K562 (cell line): ENCODE measurements around the gene MAST3.

Experiments
- CBFB ChIP-seq: sonication (generic); formaldehyde crosslinking; IDR thresholded peaks from 2 replicates; pipeline ENCODE4 v1.4.0; 2020; ENCODE audit warnings: mild to moderate bottlenecking, missing genetic modification reagents
- CEBPB ChIP-seq: fragments of 450-650 bp; IDR thresholded peaks from 2 replicates; pipeline ENCODE4 v1.6.1; 2016; ENCODE audit warnings: missing genetic modification characterization, missing compliant biosample characterization
- ELF4 ChIP-seq: fragments of 450-650 bp; formaldehyde crosslinking; IDR thresholded peaks from 2 replicates; pipeline ENCODE4 v1.4.0; 2022; ENCODE audit warnings: missing genetic modification characterization
- FOXA1 ChIP-seq: fragments of 450-650 bp; IDR thresholded peaks from 2 replicates; pipeline ENCODE4 v1.6.1; 2016; ENCODE audit warnings: mild to moderate bottlenecking, borderline replicate concordance
- FOXP1 ChIP-seq: sonication (generic); formaldehyde crosslinking; IDR thresholded peaks from 2 replicates; pipeline ENCODE4 v1.8.0; 2022; ENCODE audit warnings: mild to moderate bottlenecking, missing genetic modification reagents
- KAT7 ChIP-seq: sonication (generic); formaldehyde crosslinking; IDR thresholded peaks from 2 replicates; pipeline ENCODE4 v1.8.0; 2022; ENCODE audit warnings: missing genetic modification reagents, mild to moderate bottlenecking, borderline replicate concordance
- KLF16 ChIP-seq: IDR thresholded peaks from 2 replicates; pipeline ENCODE4 v1.6.1; 2016; ENCODE audit warnings: antibody characterized with exemption
- PML ChIP-seq: IDR thresholded peaks from 2 replicates; pipeline ENCODE4 v1.6.1; 2012; ENCODE audit warnings: low read length, inconsistent platforms
- POLR2AphosphoS5 ChIP-seq: IDR thresholded peaks from 2 replicates; pipeline ENCODE4 v1.6.1; 2011; ENCODE audit warnings: mild to moderate bottlenecking, low read depth, low read length, moderate library complexity; ENCODE audit not compliant: control insufficient read depth, insufficient read depth
- SMARCA5 ChIP-seq: fragments of 450-650 bp; IDR thresholded peaks from 2 replicates; pipeline ENCODE4 v1.6.1; 2016
- TF ChIP-seq, protein P1 (sequence below): fragments of 450-650 bp; IDR thresholded peaks from 2 replicates; pipeline ENCODE4 v1.6.1; 2016; ENCODE audit warnings: low read depth
- TF ChIP-seq, protein P2 (sequence below), 2 experiments: IDR thresholded peaks; 2 replicates each; pipeline ENCODE4 v1.6.1; 2011; ENCODE audit warnings: borderline replicate concordance in 1 of 2, control low read depth in 1 of 2, low read depth in 1 of 2, low read length in 1 of 2, mild to moderate bottlenecking in 1 of 2, mixed read lengths in 1 of 2, moderate library complexity in 1 of 2; ENCODE audit not compliant: insufficient read depth in 1 of 2, insufficient read length in 1 of 2, poor library complexity in 1 of 2, severe bottlenecking in 1 of 2; ENCODE audit errors: extremely low read depth in 1 of 2

DNA sequence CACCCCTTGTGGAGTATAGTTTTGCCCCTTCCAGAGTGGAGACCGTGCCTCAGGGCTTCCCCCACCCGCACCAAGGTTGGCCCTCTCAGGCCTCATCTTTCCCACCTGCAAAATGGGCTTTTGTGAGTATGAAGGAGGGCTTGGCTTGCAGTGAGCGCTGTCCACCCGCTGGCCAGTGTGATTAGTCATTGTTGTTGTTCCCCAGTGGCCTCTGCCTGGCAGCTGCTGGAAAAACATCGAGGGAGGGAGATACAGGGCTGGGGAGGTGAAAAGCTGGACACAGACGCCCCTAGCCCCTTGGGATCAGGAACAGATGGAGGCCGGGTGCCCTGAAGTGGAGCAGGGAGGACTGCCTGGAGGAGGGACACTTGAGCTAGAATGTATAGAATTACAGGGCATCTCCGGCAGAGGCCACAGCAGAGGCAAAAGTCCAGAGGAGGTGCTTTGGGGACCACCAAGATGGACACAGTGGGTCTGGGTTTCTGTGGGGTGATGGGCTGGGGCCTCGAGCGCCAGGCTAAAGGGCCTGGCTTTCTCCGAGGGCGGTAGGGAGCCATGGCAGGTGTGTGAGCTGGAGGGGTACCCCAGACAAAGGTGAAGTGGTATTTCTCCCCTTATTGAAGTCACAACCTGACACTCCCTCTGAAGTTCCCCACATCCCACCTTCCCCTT is 6.9 kb upstream of the MAST3 start:
- TF ChIP-seq KLF16, result no peak
- TF ChIP-seq FOXP1 (CRISPR knock-in tag), result no peak
- no peak for TF ChIP-seq KAT7
- TF ChIP-seq CEBPB (tag), result no peak
- TF ChIP-seq ELF4 (CRISPR knock-in tag), result no peak
- peak; percentile 96 for TF ChIP-seq SMARCA5
- TF ChIP-seq, protein P1, sequence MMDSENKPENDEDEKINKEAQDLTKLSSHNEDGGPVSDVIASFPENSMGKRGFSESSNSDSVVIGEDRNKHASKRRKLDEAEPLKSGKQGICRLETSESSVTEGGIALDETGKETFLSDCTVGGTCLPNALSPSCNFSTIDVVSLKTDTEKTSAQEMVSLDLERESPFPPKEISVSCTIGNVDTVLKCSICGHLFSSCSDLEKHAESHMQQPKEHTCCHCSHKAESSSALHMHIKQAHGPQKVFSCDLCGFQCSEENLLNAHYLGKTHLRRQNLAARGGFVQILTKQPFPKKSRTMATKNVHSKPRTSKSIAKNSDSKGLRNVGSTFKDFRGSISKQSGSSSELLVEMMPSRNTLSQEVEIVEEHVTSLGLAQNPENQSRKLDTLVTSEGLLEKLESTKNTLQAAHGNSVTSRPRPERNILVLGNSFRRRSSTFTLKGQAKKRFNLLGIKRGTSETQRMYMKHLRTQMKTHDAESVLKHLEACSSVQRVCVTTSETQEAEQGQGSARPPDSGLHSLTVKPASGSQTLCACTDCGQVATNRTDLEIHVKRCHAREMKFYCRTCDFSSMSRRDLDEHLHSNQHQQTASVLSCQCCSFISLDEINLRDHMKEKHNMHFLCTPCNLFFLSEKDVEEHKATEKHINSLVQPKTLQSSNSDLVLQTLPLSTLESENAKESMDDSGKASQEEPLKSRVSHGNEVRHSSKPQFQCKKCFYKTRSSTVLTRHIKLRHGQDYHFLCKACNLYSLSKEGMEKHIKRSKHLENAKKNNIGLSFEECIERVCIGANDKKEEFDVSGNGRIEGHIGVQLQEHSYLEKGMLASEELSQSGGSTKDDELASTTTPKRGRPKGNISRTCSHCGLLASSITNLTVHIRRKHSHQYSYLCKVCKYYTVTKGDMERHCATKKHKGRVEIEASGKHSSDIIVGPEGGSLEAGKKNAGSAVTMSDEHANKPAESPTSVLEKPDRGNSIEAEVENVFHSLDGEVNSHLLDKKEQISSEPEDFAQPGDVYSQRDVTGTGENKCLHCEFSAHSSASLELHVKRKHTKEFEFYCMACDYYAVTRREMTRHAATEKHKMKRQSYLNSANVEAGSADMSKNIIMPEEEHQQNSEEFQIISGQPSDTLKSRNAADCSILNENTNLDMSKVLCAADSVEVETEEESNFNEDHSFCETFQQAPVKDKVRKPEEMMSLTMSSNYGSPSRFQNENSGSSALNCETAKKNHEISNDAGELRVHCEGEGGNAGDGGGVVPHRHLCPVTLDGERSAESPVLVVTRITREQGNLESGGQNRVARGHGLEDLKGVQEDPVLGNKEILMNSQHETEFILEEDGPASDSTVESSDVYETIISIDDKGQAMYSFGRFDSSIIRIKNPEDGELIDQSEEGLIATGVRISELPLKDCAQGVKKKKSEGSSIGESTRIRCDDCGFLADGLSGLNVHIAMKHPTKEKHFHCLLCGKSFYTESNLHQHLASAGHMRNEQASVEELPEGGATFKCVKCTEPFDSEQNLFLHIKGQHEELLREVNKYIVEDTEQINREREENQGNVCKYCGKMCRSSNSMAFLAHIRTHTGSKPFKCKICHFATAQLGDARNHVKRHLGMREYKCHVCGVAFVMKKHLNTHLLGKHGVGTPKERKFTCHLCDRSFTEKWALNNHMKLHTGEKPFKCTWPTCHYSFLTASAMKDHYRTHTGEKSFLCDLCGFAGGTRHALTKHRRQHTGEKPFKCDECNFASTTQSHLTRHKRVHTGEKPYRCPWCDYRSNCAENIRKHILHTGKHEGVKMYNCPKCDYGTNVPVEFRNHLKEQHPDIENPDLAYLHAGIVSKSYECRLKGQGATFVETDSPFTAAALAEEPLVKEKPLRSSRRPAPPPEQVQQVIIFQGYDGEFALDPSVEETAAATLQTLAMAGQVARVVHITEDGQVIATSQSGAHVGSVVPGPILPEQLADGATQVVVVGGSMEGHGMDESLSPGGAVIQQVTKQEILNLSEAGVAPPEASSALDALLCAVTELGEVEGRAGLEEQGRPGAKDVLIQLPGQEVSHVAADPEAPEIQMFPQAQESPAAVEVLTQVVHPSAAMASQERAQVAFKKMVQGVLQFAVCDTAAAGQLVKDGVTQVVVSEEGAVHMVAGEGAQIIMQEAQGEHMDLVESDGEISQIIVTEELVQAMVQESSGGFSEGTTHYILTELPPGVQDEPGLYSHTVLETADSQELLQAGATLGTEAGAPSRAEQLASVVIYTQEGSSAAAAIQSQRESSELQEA, result no peak
- TF ChIP-seq PML, result no peak
- TF ChIP-seq CBFB (CRISPR knock-in tag), result no peak
- no peak for TF ChIP-seq FOXA1
- TF ChIP-seq, protein P2, sequence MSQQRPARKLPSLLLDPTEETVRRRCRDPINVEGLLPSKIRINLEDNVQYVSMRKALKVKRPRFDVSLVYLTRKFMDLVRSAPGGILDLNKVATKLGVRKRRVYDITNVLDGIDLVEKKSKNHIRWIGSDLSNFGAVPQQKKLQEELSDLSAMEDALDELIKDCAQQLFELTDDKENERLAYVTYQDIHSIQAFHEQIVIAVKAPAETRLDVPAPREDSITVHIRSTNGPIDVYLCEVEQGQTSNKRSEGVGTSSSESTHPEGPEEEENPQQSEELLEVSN (IDR thresholded peaks at IDR 0.05; ENCODE audit: borderline replicate concordance in 1 of 2, extremely low read depth in 1 of 2, insufficient read depth in 1 of 2, insufficient read length in 1 of 2, low read depth in 1 of 2, low read length in 1 of 2, poor library complexity in 1 of 2, severe bottlenecking in 1 of 2), result no peak
- TF ChIP-seq POLR2AphosphoS5, result no peak
